ENCODE measurements around the gene PACRG.

PACRG gene

GRCh38 chr6:162940426-162940825, 212.7 kb downstream of the PACRG start:
- Histone ChIP-seq H3K9me3 (ENCODE audit: severe bottlenecking) (peaks cover 8% of the 10 kb centered on the region), H3K4me3 (ENCODE audit: severe bottlenecking) (no peak overlapping the region), H3K27ac (ENCODE audit: poor library complexity, severe bottlenecking) (no peak overlapping the region), H3K27me3 (ENCODE audit: insufficient read depth, poor library complexity, severe bottlenecking) (no peaks in the 10 kb centered on the region), H3K36me3 (ENCODE audit: low read depth) (no peaks in the 10 kb centered on the region), H3K4me1 (ENCODE audit: insufficient read depth, poor library complexity, severe bottlenecking) (no peaks in the 10 kb centered on the region)
- ATAC-seq (ENCODE audit: low read depth), result no peak
- TF ChIP-seq CTCF (IDR thresholded peaks at IDR 0.05; ENCODE audit: poor library complexity, severe bottlenecking), result no peak
- no peak for DNase-seq (ENCODE audit: low spot score)

GRCh38 chr6:162941128-162941527, 213.4 kb downstream of the PACRG start:
- ATAC-seq (ENCODE audit: low read depth), result no peak
- TF ChIP-seq CTCF (IDR thresholded peaks at IDR 0.05; ENCODE audit: poor library complexity, severe bottlenecking), result no peak
- no peaks in the 10 kb centered on the region for H3K4me1 ChIP-seq (ENCODE audit: insufficient read depth, poor library complexity, severe bottlenecking)

GRCh38 chr6:162942866-162943265, 215.1 kb downstream of the PACRG start:
- H3K4me3 ChIP-seq (ENCODE audit: severe bottlenecking), result no peak overlapping the region
- H3K27me3 ChIP-seq (ENCODE audit: insufficient read depth, poor library complexity, severe bottlenecking), result no peaks in the 10 kb centered on the region
- no peaks in the 10 kb centered on the region for H3K36me3 ChIP-seq (ENCODE audit: low read depth)
- DNase-seq (ENCODE audit: low spot score) (no peak), ATAC-seq (ENCODE audit: low read depth) (no peak)
- H3K27ac ChIP-seq (ENCODE audit: poor library complexity, severe bottlenecking), result no peak overlapping the region
- peaks cover 8% of the 10 kb centered on the region for H3K9me3 ChIP-seq (ENCODE audit: severe bottlenecking)
- TF ChIP-seq CTCF (IDR thresholded peaks at IDR 0.05; ENCODE audit: poor library complexity, severe bottlenecking), result no peak
- H3K4me1 ChIP-seq (ENCODE audit: insufficient read depth, poor library complexity, severe bottlenecking), result no peaks in the 10 kb centered on the region

More at GRCh38 chr6:162941128-162941527, 213.4 kb downstream of the PACRG start:
- peaks cover 8% of the 10 kb centered on the region for H3K9me3 ChIP-seq (ENCODE audit: severe bottlenecking)
- no peak overlapping the region for H3K4me3 ChIP-seq (ENCODE audit: severe bottlenecking)
- no peak for DNase-seq (ENCODE audit: low spot score)
- no peaks in the 10 kb centered on the region for H3K36me3 ChIP-seq (ENCODE audit: low read depth)
- no peaks in the 10 kb centered on the region for H3K27me3 ChIP-seq (ENCODE audit: insufficient read depth, poor library complexity, severe bottlenecking)
- H3K27ac ChIP-seq (ENCODE audit: poor library complexity, severe bottlenecking), result no peak overlapping the region

GRCh38 chr6:162943369-162943768, 215.6 kb downstream of the PACRG start:
- H3K27ac ChIP-seq (ENCODE audit: poor library complexity, severe bottlenecking), result no peak overlapping the region

More at GRCh38 chr6:162943369-162943768, 215.6 kb downstream of the PACRG start:
- no peak for ATAC-seq (ENCODE audit: low read depth)
- Histone ChIP-seq H3K36me3 (ENCODE audit: low read depth) (no peaks in the 10 kb centered on the region), H3K4me3 (ENCODE audit: severe bottlenecking) (no peak overlapping the region), H3K4me1 (ENCODE audit: insufficient read depth, poor library complexity, severe bottlenecking) (no peaks in the 10 kb centered on the region), H3K27me3 (ENCODE audit: insufficient read depth, poor library complexity, severe bottlenecking) (no peaks in the 10 kb centered on the region), H3K9me3 (ENCODE audit: severe bottlenecking) (peaks cover 8% of the 10 kb centered on the region)
- TF ChIP-seq CTCF (IDR thresholded peaks at IDR 0.05; ENCODE audit: poor library complexity, severe bottlenecking), result no peak
- no peak for DNase-seq (ENCODE audit: low spot score)
